ENCODE results near the gene NRCAM.
A peak's percentile ranks its signal among the peaks of the same experiment; 100 is the strongest.

- TF ChIP-seq CTCF (IDR thresholded peaks at IDR 0.05) (peak; percentile 8 to 49 (median 32)), POLR2A (IDR thresholded peaks at IDR 0.05) (no peak)
These were observed 3.5 kb downstream of the NRCAM start for GRCh38 chr7:108452707-108453106.
